RWPE1 (cell line): Measurements from ENCODE around the gene HDAC8.
"Not testable (repeated sequence)": the region's sequence is repeated elsewhere in the genome, so short reads cannot be mapped to it uniquely, and the experiment has no call there.

Experiments
- CTCF ChIA-PET: fragments of 350-600 bp; sonication (Branson Sonifier 250); formaldehyde crosslinking; extraction: SDS; loops from one replicate; lab custom pipeline; 2021; lab: Yijun Ruan, JAX
- POLR2A ChIA-PET: fragments of 400-600 bp; formaldehyde crosslinking; extraction: SDS; loops from one replicate; lab custom pipeline; 2020; ENCODE audit warnings: antibody characterized with exemption; ENCODE audit not compliant: low non-redundant PET; lab: Yijun Ruan, JAX
- DNase-seq: peaks from one replicate; pipeline ENCODE4 v3.0.0; 2012; ENCODE audit warnings: low spot score
- H3K27ac ChIP-seq: fragments of 450-650 bp; 2 replicates; pipeline ENCODE4 v1.5.1; 2017
- CTCF ChIP-seq: fragments of 450-650 bp; conservative IDR thresholded peaks from 2 replicates; pipeline ENCODE4 v1.5.1; 2017; ENCODE audit warnings: low read depth, mild to moderate bottlenecking

The HDAC8 gene

GRCh38 chrX:72326605-72327300 lies 245.9 kb downstream of the HDAC8 start:
- no peak overlapping the region for H3K27ac ChIP-seq
- no peak for TF ChIP-seq CTCF
- no peak for DNase-seq
- POLR2A ChIA-PET, result no interaction called here
- CTCF ChIA-PET, result no interaction called here

GRCh38 chrX:72319651-72320050 lies 253.0 kb downstream of the HDAC8 start:
- DNase-seq, POLR2A ChIA-PET, H3K27ac ChIP-seq: not testable (repeated sequence)
- CTCF ChIA-PET, result interaction anchor here (0.7 to 1.1 kb wide), 2 partner anchors 42 to 193 kb away, joined by 3 to 5 read pairs; no protein-coding TSS in a partner anchor

- CTCF ChIA-PET, result no interaction called here
- H3K27ac ChIP-seq, result no peak overlapping the region
- POLR2A ChIA-PET, result no interaction called here
- no peak for DNase-seq
- TF ChIP-seq CTCF, result no peak
These were observed 255.5 kb downstream of the HDAC8 start for GRCh38 chrX:72317139-72317538.

- ChIA-PET POLR2A (no interaction called here), CTCF (no interaction called here)
- no peak for DNase-seq
- H3K27ac ChIP-seq, result no peak overlapping the region
- no peak for TF ChIP-seq CTCF
These were observed 256.1 kb downstream of the HDAC8 start for GRCh38 chrX:72316408-72317110.

GRCh38 chrX:72314881-72315280 lies 257.8 kb downstream of the HDAC8 start:
- no peak for DNase-seq
- POLR2A ChIA-PET, result no interaction called here
- CTCF ChIA-PET, result no interaction called here
- no peak overlapping the region for H3K27ac ChIP-seq
- no peak for TF ChIP-seq CTCF

GRCh38 chrX:72313707-72314641 lies 258.7 kb downstream of the HDAC8 start:
- CTCF ChIA-PET, result no interaction called here
- no peak for DNase-seq
- no peak for TF ChIP-seq CTCF
- POLR2A ChIA-PET, result no interaction called here
- no peak overlapping the region for H3K27ac ChIP-seq
